ENCODE data around the gene EMC10. TPM values are rescaled to one million over a fixed set of nuclear protein-coding genes. Genes with fewer than 3 reads are reported as not detected.

The EMC10 gene
- total RNA-seq, 1 experiment from 2014 or later: 109 TPM

GRCh38 chr19:50493171-50493570 is 16.9 kb downstream of the EMC10 start:
- no peak overlapping the region for H2BK120ac ChIP-seq (ENCODE audit: low read depth, low read length, poor library complexity, severe bottlenecking)
- WGBS (ENCODE audit: extremely low coverage, insufficient read length, low lambda C conversion rate): no CpG with 5 or more reads among the region's 8 CpGs
- H3K23ac ChIP-seq (ENCODE audit: insufficient read length, low read depth, low read length): no peak overlapping the region
- peaks cover 6 to 13% of the 10 kb centered on the region in 2 experiments; a peak in 4 of 5 replicates for H3K9me3 Mint-ChIP-seq
- H3K9ac ChIP-seq (ENCODE audit: extremely low read depth, insufficient read length, low read length): no peak overlapping the region
- H4K91ac ChIP-seq (ENCODE audit: insufficient read length, low read depth, low read length): no peak overlapping the region
- no peaks in the 10 kb centered on the region for H3K79me1 ChIP-seq (ENCODE audit: insufficient read depth, low read depth, low read length, poor library complexity, severe bottlenecking)
- H3K4me2 ChIP-seq (ENCODE audit: insufficient read depth, insufficient read length, low read length): no peak overlapping the region
- H3K23me2 ChIP-seq (ENCODE audit: insufficient read length, low read depth, low read length, poor library complexity, severe bottlenecking): peaks cover 5% of the 10 kb centered on the region
- peaks cover 19% of the 10 kb centered on the region; the same call in 1 of the 2 replicates for H3K27me3 ChIP-seq (ENCODE audit: insufficient read depth, low read length)
- no peak overlapping the region for H2BK12ac ChIP-seq (ENCODE audit: insufficient read length, low read depth, low read length)
- H3K56ac ChIP-seq (ENCODE audit: insufficient read length, low read depth, low read length): no peak overlapping the region
- H4K5ac ChIP-seq (ENCODE audit: insufficient read length, low read depth, low read length): no peak overlapping the region
- H2BK20ac ChIP-seq (ENCODE audit: low read depth, low read length, poor library complexity, severe bottlenecking): no peak overlapping the region
- H2AFZ ChIP-seq (ENCODE audit: low read length): no peak overlapping the region
- no peak overlapping the region for H4K8ac ChIP-seq (replicated peaks; ENCODE audit: insufficient read length, low read depth, low read length)
- DNase-seq: no peak
- no peak overlapping the region for H3T11ph ChIP-seq (ENCODE audit: low read length)
- no peak overlapping the region for H3K18ac ChIP-seq (ENCODE audit: insufficient read length, low read depth, low read length)
- no peak overlapping the region for H3K27ac Mint-ChIP-seq
- no peak overlapping the region for H3K4me3 Mint-ChIP-seq
- no peak overlapping the region for H2BK5ac ChIP-seq (ENCODE audit: insufficient read length, low read length)
- no peaks in the 10 kb centered on the region for H3K9me3 ChIP-seq (ENCODE audit: control insufficient read depth, low read depth, low read length)
- H3K14ac ChIP-seq (ENCODE audit: insufficient read depth, low read length): no peak overlapping the region; the same call in 1 of the 2 replicates
- H2AK5ac ChIP-seq (ENCODE audit: insufficient read length, low read length): no peak overlapping the region
- no peak overlapping the region for H3K27ac ChIP-seq (ENCODE audit: insufficient read length, low read depth, low read length)
- H3K4me1 Mint-ChIP-seq: peaks cover 29 to 41% of the 10 kb centered on the region in 2 experiments
- no peaks in the 10 kb centered on the region for H4K20me1 ChIP-seq (ENCODE audit: control insufficient read depth, insufficient read depth, insufficient read length)
- no peak overlapping the region for H3K4ac ChIP-seq (ENCODE audit: low read depth, low read length)
- no peak for TF ChIP-seq CTCF (conservative IDR thresholded peaks at IDR 0.05)
- H2BK15ac ChIP-seq (ENCODE audit: low read depth, low read length): no peak overlapping the region
- H3K36me3 Mint-ChIP-seq (ENCODE audit: insufficient read depth in 1 of 3, low read depth in 3 of 3): peaks cover 0 to 6% (median 3%) of the 10 kb centered on the region in 3 experiments; a peak in 4 of 7 replicates
- no peaks in the 10 kb centered on the region for H3K79me2 ChIP-seq (ENCODE audit: insufficient read depth, low read length)
- peaks cover 4% of the 10 kb centered on the region; the same call in 1 of the 2 replicates for H3K4me1 ChIP-seq (ENCODE audit: insufficient read depth, low read length)
- H3K27me3 Mint-ChIP-seq (ENCODE audit: low read depth): peaks cover 81% of the 10 kb centered on the region
